ENCODE measurements around the gene CD93.

The CD93 gene

GRCh38 chr20:23096986-23097520 is 10.9 kb upstream of the CD93 start:
- DNase-seq, result no peak

GRCh38 chr20:23096097-23096496 is 10.0 kb upstream of the CD93 start:
- no peak for DNase-seq

GRCh38 chr20:23095499-23095898 is 9.4 kb upstream of the CD93 start:
- DNase-seq, result no peak

GRCh38 chr20:23094927-23095326 is 8.8 kb upstream of the CD93 start:
- no peak for DNase-seq

- DNase-seq, result no peak
Observed at GRCh38 chr20:23094213-23094896, 8.2 kb upstream of the CD93 start.

GRCh38 chr20:23093613-23094012 is 7.5 kb upstream of the CD93 start:
- DNase-seq, result no peak

GRCh38 chr20:23092861-23093495 is 6.9 kb upstream of the CD93 start:
- no peak for DNase-seq

GRCh38 chr20:23092384-23092756 is 6.2 kb upstream of the CD93 start:
- DNase-seq, result no peak

- no peak for DNase-seq
Observed at GRCh38 chr20:23091721-23092383, 5.7 kb upstream of the CD93 start.

- no peak for DNase-seq
Observed at GRCh38 chr20:23090878-23091277, 4.8 kb upstream of the CD93 start.

- no peak for DNase-seq
Observed at GRCh38 chr20:23090147-23090546, 4.0 kb upstream of the CD93 start.

- no peak for DNase-seq
Observed at GRCh38 chr20:23088866-23089265, 2.7 kb upstream of the CD93 start.

- no peak for DNase-seq
Observed at GRCh38 chr20:23087587-23088251, 1.6 kb upstream of the CD93 start.

GRCh38 chr20:23086931-23087411 is 847 bp upstream of the CD93 start:
- no peak for DNase-seq

GRCh38 chr20:23085436-23086055 is 578 bp downstream of the CD93 start:
- DNase-seq, result no peak

GRCh38 chr20:23084845-23085365 is 1.2 kb downstream of the CD93 start:
- no peak for DNase-seq

- DNase-seq, result no peak
Observed at GRCh38 chr20:23084282-23084844, 1.8 kb downstream of the CD93 start.

- no peak for DNase-seq
Observed at GRCh38 chr20:23083553-23084220, 2.4 kb downstream of the CD93 start.

- DNase-seq, result no peak
Observed at GRCh38 chr20:23082846-23083552, 3.1 kb downstream of the CD93 start.

GRCh38 chr20:23081263-23081819 is 4.8 kb downstream of the CD93 start:
- DNase-seq, result no peak

GRCh38 chr20:23080521-23080920 is 5.6 kb downstream of the CD93 start:
- DNase-seq, result no peak
